GM12878 (cell line): Measurements from ENCODE around the gene FAM241A. TPM values are rescaled to one million over a fixed set of nuclear protein-coding genes. Genes with fewer than 3 reads are reported as not detected.

Experiments
- ATAC-seq: fragments of 200-7000 bp; cut with Tn5 transposase; 3 replicates; pipeline ENCODE4 v1.9.1; 2020; ENCODE audit warnings: mild to moderate bottlenecking, moderate library complexity
- BruUV-seq: library from RNA; stranded (reverse); fragments of 400-500 nt; replicated peaks from 2 replicates; lab custom pipeline; 2021; lab: Mats Ljungman, UMichigan
- CTCF ChIA-PET: fragments of 300-600 bp; sonication (Branson Sonifier 250); formaldehyde crosslinking; extraction: SDS; loops from one replicate; lab custom pipeline; 2021; ENCODE audit warnings: inconsistent platforms; lab: Yijun Ruan, JAX
- POLR2A ChIA-PET: fragments of 350-600 bp; formaldehyde crosslinking; extraction: SDS; loops from one replicate; lab custom pipeline; 2021; ENCODE audit warnings: inconsistent platforms; lab: Charles Lee
- RAD21 ChIA-PET: fragments of 300-600 bp; sonication (Branson Sonifier 250); formaldehyde crosslinking; loops from one replicate; lab custom pipeline; 2023; ENCODE audit warnings: antibody characterized with exemption; ENCODE audit not compliant: unreplicated experiment; lab: Charles Lee
- SMC1A ChIA-PET: fragments of 300-600 bp; sonication (Branson Sonifier 250); formaldehyde crosslinking; loops from one replicate; lab custom pipeline; 2023; ENCODE audit not compliant: unreplicated experiment, uncharacterized antibody; lab: Charles Lee
- DNase-seq: peaks from one replicate; pipeline ENCODE4 v3.0.0-alpha.2; 2011; ENCODE audit warnings: low read depth, low spot score
- FAIRE-seq: peaks from 3 replicates; lab custom pipeline; 2011; peaks lifted over from hg19 to GRCh38; lab: Jason Lieb, UNC
- H2AFZ ChIP-seq: 2 replicates; pipeline ENCODE4 v1.6.0; 2011; ENCODE audit warnings: low read depth, low read length, control low read depth; ENCODE audit not compliant: control insufficient read depth
- H3K27ac ChIP-seq: 2 replicates; pipeline ENCODE4 v1.5.1; 2011; ENCODE audit warnings: control low read depth; ENCODE audit not compliant: control insufficient read depth, insufficient read depth
- H3K27me3 ChIP-seq, 2 experiments: replicated peaks in 1 of 2; 2 replicates each; pipeline versions ENCODE4 v1.6.0 to v1.6.1; 2011; ENCODE audit warnings: low read length in 1 of 2; ENCODE audit not compliant: control insufficient read depth in 2 of 2, insufficient read depth in 2 of 2
- H3K36me3 ChIP-seq, 2 experiments: 2 replicates each; pipeline ENCODE4 v1.5.1; 2011; ENCODE audit warnings: low read length in 1 of 2; ENCODE audit not compliant: control insufficient read depth in 2 of 2, insufficient read depth in 2 of 2
- H3K4me1 ChIP-seq: 2 replicates; pipeline ENCODE4 v1.6.1; 2011; ENCODE audit warnings: mild to moderate bottlenecking, low read length, moderate library complexity, mixed read lengths; ENCODE audit not compliant: control insufficient read depth, insufficient read depth
- H3K4me2 ChIP-seq: 2 replicates; pipeline ENCODE4 v1.6.0; 2011; ENCODE audit warnings: control low read depth; ENCODE audit not compliant: control insufficient read depth, insufficient read depth
- H3K4me3 ChIP-seq: fragments of 200-600 bp; sonication (generic); 2 replicates; pipeline ENCODE4 v1.5.1; 2016
- H3K79me2 ChIP-seq: 2 replicates; pipeline ENCODE4 v1.6.0; 2011; ENCODE audit warnings: low read length; ENCODE audit not compliant: control insufficient read depth, insufficient read depth
- H3K9ac ChIP-seq: 2 replicates; pipeline ENCODE4 v1.8.0; 2011; ENCODE audit warnings: low read length, control low read depth, mixed read lengths; ENCODE audit not compliant: control insufficient read depth, insufficient read depth
- H3K9me3 ChIP-seq: replicated peaks from 3 replicates; pipeline ENCODE4 v1.5.1; 2011; ENCODE audit warnings: mild to moderate bottlenecking, low read length; ENCODE audit not compliant: control insufficient read depth, insufficient read depth
- H4K20me1 ChIP-seq: 2 replicates; pipeline ENCODE4 v1.6.0; 2011; ENCODE audit not compliant: control insufficient read depth, insufficient read depth
- DPF2 ChIP-seq: fragments of 450-650 bp; IDR thresholded peaks from 2 replicates; pipeline ENCODE4 v1.6.1; 2017; ENCODE audit warnings: mild to moderate bottlenecking
- JUND ChIP-seq: IDR thresholded peaks from 2 replicates; pipeline ENCODE4 v1.6.1; 2012; ENCODE audit warnings: low read depth, mild to moderate bottlenecking, low read length, improper control_type of control experiment, moderate library complexity
- RBBP5 ChIP-seq: fragments of 200-600 bp; sonication (generic); conservative IDR thresholded peaks from 2 replicates; pipeline ENCODE4 v1.6.1; 2016
- RUNX3 ChIP-seq: IDR thresholded peaks from 2 replicates; pipeline ENCODE4 v1.6.1; 2012; ENCODE audit warnings: low read length, inconsistent platforms
- TAF1 ChIP-seq: IDR thresholded peaks from 2 replicates; pipeline ENCODE4 v1.6.1; 2011; ENCODE audit warnings: mild to moderate bottlenecking, low read depth, low read length, borderline replicate concordance
- WGBS: methylation state at CpG from one replicate; pipeline ENCODE4 v1.1.6; 2016; ENCODE audit warnings: low lambda C conversion rate; ENCODE audit not compliant: insufficient replicate concordance, insufficient coverage; ENCODE audit errors: missing lambda C conversion rate; 5-methylcytosine and 5-hydroxymethylcytosine counted together
- in situ Hi-C: fragments of 300-500 bp; cut with MboI; formaldehyde crosslinking; loops from 9 replicates; pipeline ENCODE4 v1.14.3; 2018; ENCODE audit warnings: mixed read lengths
- intact Hi-C: fragments of 100-400 bp; cut with micrococcal nuclease; formaldehyde crosslinking; loops from one replicate; pipeline ENCODE4 v1.14.2; 2022; ENCODE audit not compliant: unreplicated experiment
- polyA plus RNA-seq, 11 experiments: library from polyadenylated mRNA; depleted of rRNA in 4 of 11; unstranded in 6 of 11; stranded (reverse) in 5 of 11; fragments of >200 nt; fragmentation: Nextera tagmentation in 4 of 11; fragmentation: Illumina TruSeq in 1 of 11; extraction: Ambion mirVana in 4 of 11; extraction: Trizol in 1 of 11; gene quantifications; 1 replicate in 1 of 11; 2 replicates in 10 of 11; pipeline versions ENCODE4 v1.2.1 to v1.2.3, GENCODE V29; 2011 to 2016; ENCODE audit warnings: inconsistent platforms in 2 of 11, missing spikeins in 2 of 11, low read depth in 1 of 11
- total RNA-seq, 4 experiments: library from RNA; depleted of rRNA in 3 of 4; stranded (reverse); fragments of >200 nt in 3 of 4; fragmentation: Illumina TruSeq in 1 of 4; extraction: Trizol in 1 of 4; gene quantifications; 2 replicates each; pipeline versions ENCODE4 v1.2.1 to v1.2.3, GENCODE V29; 2013 to 2021
- TF ChIP-seq, protein P1 (sequence below): fragments of 450-650 bp; IDR thresholded peaks from 2 replicates; pipeline ENCODE4 v1.6.1; 2016; ENCODE audit warnings: mild to moderate bottlenecking
- TF ChIP-seq, protein P2 (sequence below): IDR thresholded peaks from 2 replicates; pipeline ENCODE4 v1.6.1; 2012; ENCODE audit warnings: low read length, inconsistent platforms

The FAM241A gene
- total and polyA plus RNA-seq, 10 of the 15 experiments (the other 5 are each of a cell fraction or from before 2014, with no cell fraction given), result 0.20 to 7.5 (median 2.4) TPM

DNA sequence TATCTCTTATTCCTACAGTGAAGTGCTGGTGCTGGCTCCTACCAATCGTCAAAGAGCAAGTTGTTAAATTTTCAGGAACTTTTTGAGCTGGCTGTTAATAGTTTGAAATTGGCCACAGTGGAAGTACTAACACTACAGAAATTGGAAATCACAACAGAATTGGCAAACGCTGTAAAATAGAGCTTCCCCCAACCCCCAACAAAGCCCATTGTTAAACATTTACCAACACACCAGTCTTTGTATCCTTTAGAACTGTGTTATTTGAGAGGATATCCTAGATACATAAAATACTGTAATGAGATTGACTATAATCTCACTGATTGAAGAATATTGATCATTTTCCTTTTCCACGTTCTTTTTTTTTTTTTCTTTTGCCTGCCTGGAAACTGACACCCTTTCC, 37.4 kb downstream of the FAM241A start:
- Histone ChIP-seq H2AFZ (no peak overlapping the region), H3K79me2 (no peaks in the 10 kb centered on the region)
- no TSS peak for BruUV-seq
- ATAC-seq, result no peak
- TF ChIP-seq RBBP5, result no peak
- TF ChIP-seq DPF2, result no peak
- no peak for TF ChIP-seq JUND
- no peak for TF ChIP-seq TAF1
- TF ChIP-seq, protein P1, sequence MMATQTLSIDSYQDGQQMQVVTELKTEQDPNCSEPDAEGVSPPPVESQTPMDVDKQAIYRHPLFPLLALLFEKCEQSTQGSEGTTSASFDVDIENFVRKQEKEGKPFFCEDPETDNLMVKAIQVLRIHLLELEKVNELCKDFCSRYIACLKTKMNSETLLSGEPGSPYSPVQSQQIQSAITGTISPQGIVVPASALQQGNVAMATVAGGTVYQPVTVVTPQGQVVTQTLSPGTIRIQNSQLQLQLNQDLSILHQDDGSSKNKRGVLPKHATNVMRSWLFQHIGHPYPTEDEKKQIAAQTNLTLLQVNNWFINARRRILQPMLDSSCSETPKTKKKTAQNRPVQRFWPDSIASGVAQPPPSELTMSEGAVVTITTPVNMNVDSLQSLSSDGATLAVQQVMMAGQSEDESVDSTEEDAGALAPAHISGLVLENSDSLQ, result no peak
- TF ChIP-seq, all 136 proteins: peak for 0
- no peak for DNase-seq
- ChIA-PET POLR2A (no interaction called here), SMC1A (interaction anchor here (0.8 to 1.3 kb wide), 3 partner anchors 13 to 32 kb away, joined by 3 to 4 read pairs (median 3); no protein-coding TSS in a partner anchor), RAD21 (no interaction called here), CTCF (interaction anchor here (1.0 to 2.0 kb wide), 4 partner anchors 11 to 342 kb away, joined by 3 to 5 read pairs (median 4); no protein-coding TSS in a partner anchor)
- Histone ChIP-seq H3K27me3 (no peaks in the 10 kb centered on the region), H4K20me1 (no peaks in the 10 kb centered on the region), H3K4me1 (no peaks in the 10 kb centered on the region), H3K27ac (no peak overlapping the region), H3K9ac (no peak overlapping the region), H3K4me3 (no peak overlapping the region), H3K36me3 (no peaks in the 10 kb centered on the region), H3K4me2 (no peak overlapping the region), H3K9me3 (no peaks in the 10 kb centered on the region)
- WGBS, result 69% methylated on average over 2 of the region's 3 CpGs
- in situ Hi-C loops (no loop called here), intact Hi-C loops (no loop called here)
- FAIRE-seq, result no peak

GRCh38 chr4:112183252-112183651, 38.0 kb downstream of the FAM241A start:
- H3K36me3 ChIP-seq, result no peaks in the 10 kb centered on the region
- in situ Hi-C loops (no loop called here), intact Hi-C loops (no loop called here)
- no peaks in the 10 kb centered on the region for H3K4me1 ChIP-seq
- H2AFZ ChIP-seq, result no peak overlapping the region
- ChIA-PET POLR2A (no interaction called here), RAD21 (no interaction called here), CTCF (interaction anchor here (0.8 to 2.0 kb wide), 3 partner anchors 17 to 83 kb away, joined by 3 to 5 read pairs (median 4); no protein-coding TSS in a partner anchor), SMC1A (interaction anchor here (1.1 to 1.3 kb wide), 2 partner anchors 28 to 31 kb away, joined by 3 read pairs; no protein-coding TSS in a partner anchor)
- H3K27ac ChIP-seq, result no peak overlapping the region
- peak; percentile 33; the same call in 1 of the 2 replicates for TF ChIP-seq RUNX3
- TF ChIP-seq, protein P2, sequence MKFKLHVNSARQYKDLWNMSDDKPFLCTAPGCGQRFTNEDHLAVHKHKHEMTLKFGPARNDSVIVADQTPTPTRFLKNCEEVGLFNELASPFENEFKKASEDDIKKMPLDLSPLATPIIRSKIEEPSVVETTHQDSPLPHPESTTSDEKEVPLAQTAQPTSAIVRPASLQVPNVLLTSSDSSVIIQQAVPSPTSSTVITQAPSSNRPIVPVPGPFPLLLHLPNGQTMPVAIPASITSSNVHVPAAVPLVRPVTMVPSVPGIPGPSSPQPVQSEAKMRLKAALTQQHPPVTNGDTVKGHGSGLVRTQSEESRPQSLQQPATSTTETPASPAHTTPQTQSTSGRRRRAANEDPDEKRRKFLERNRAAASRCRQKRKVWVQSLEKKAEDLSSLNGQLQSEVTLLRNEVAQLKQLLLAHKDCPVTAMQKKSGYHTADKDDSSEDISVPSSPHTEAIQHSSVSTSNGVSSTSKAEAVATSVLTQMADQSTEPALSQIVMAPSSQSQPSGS, result no peak
- FAIRE-seq, result no peak
- H3K4me2 ChIP-seq, result no peak overlapping the region
- ATAC-seq, result no peak; the same call in 2 of the 3 replicates
- H3K9me3 ChIP-seq, result no peaks in the 10 kb centered on the region
- H3K4me3 ChIP-seq, result no peak overlapping the region
- H4K20me1 ChIP-seq, result no peaks in the 10 kb centered on the region
- no peak overlapping the region for H3K9ac ChIP-seq
- no peaks in the 10 kb centered on the region for H3K79me2 ChIP-seq
- WGBS, result 93% methylated on average over 2 of the region's 2 CpGs
- H3K27me3 ChIP-seq, result no peaks in the 10 kb centered on the region
- no TSS peak for BruUV-seq
- no peak for DNase-seq
